ENCODE results near the gene TVP23C.

DNA sequence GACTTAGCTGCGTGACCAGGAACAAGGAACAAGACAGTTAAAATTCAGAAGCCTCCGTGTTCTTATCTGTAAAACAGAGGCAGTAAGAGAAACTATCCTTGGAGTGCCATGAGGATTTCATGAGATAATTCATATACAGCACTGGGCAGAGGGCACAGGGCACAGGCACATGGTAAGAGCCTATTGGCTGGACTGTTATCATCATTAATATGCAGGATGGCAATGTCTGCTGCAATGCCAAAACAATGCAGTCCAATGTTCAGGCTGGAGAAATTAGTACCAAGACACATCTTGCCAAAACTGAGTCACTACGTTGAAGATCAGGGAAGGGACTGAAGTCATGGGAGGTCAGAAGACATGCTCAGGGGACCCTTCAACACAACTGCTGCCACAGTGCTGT is 109.5 kb downstream of the TVP23C start:
- TF ChIP-seq, protein P1, sequence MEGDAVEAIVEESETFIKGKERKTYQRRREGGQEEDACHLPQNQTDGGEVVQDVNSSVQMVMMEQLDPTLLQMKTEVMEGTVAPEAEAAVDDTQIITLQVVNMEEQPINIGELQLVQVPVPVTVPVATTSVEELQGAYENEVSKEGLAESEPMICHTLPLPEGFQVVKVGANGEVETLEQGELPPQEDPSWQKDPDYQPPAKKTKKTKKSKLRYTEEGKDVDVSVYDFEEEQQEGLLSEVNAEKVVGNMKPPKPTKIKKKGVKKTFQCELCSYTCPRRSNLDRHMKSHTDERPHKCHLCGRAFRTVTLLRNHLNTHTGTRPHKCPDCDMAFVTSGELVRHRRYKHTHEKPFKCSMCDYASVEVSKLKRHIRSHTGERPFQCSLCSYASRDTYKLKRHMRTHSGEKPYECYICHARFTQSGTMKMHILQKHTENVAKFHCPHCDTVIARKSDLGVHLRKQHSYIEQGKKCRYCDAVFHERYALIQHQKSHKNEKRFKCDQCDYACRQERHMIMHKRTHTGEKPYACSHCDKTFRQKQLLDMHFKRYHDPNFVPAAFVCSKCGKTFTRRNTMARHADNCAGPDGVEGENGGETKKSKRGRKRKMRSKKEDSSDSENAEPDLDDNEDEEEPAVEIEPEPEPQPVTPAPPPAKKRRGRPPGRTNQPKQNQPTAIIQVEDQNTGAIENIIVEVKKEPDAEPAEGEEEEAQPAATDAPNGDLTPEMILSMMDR (IDR thresholded peaks at IDR 0.05; ENCODE audit: insufficient read depth, low read length, poor library complexity, severe bottlenecking), result no peak
- no peak for TF ChIP-seq EZH2phosphoT487 (conservative IDR thresholded peaks at IDR 0.05; ENCODE audit: low read length)
